Loucy (cell line): ENCODE measurements around the gene APMAP.

Source experiments
- EZH2phosphoT487 ChIP-seq: fragments of 200-600 bp; IDR thresholded peaks from 2 replicates; pipeline ENCODE4 v1.6.1; 2018; ENCODE audit warnings: antibody characterized with exemption, mild to moderate bottlenecking, moderate library complexity, borderline replicate concordance
- TF ChIP-seq, protein P1 (sequence below): fragments of 200-600 bp; sonication (generic); conservative IDR thresholded peaks from 2 replicates; pipeline ENCODE4 v1.5.1; 2014; ENCODE audit warnings: mild to moderate bottlenecking, antibody characterized with exemption, low read length

DNA sequence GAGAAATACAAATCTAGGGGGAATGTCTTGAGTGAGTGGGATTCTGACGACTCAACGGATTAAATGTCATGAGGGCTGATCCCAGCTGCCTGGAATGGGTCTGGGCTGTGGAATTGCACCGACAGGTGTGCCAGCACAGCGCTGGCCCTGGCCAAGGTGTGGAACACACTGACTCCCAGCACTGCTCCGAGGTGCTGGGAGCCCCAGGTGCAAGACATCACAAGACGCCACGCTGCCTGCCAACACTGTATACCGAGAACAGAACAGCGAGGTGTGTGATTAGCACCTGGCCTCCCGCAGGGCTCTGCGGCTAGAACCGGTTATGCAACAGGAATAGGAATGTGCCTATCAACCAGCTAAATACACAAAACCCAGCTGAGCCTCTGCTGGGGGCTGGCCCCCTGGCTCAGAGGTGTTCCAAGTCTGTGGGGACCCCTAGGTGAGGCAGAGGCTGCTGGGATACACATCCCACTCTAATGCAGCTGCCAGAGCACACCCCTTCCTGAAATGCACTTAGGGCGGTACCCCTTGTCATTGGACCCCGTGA, 24.8 kb upstream of the APMAP start:
- TF ChIP-seq, protein P1, sequence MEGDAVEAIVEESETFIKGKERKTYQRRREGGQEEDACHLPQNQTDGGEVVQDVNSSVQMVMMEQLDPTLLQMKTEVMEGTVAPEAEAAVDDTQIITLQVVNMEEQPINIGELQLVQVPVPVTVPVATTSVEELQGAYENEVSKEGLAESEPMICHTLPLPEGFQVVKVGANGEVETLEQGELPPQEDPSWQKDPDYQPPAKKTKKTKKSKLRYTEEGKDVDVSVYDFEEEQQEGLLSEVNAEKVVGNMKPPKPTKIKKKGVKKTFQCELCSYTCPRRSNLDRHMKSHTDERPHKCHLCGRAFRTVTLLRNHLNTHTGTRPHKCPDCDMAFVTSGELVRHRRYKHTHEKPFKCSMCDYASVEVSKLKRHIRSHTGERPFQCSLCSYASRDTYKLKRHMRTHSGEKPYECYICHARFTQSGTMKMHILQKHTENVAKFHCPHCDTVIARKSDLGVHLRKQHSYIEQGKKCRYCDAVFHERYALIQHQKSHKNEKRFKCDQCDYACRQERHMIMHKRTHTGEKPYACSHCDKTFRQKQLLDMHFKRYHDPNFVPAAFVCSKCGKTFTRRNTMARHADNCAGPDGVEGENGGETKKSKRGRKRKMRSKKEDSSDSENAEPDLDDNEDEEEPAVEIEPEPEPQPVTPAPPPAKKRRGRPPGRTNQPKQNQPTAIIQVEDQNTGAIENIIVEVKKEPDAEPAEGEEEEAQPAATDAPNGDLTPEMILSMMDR = no peak
- no peak for TF ChIP-seq EZH2phosphoT487
